Right lobe of liver (tissue), 6 donors: ENCODE data around the gene ADGRE1. TPM values are rescaled to one million over a fixed set of nuclear protein-coding genes. Genes with fewer than 3 reads are reported as not detected.

Experiments used
- ATAC-seq, 4 donors: fragments of 200-7000 bp; cut with Tn5 transposase; one replicate each; pipeline ENCODE4 v1.9.1; 2020; ENCODE audit warnings: mild to moderate bottlenecking in 4 of 4, moderate library complexity in 4 of 4
- DNase-seq, 3 donors: peaks; one replicate each; pipeline ENCODE4 v3.0.0-alpha.2; 2020
- H3K27ac ChIP-seq, 3 donors: fragments of 200-600 bp; one replicate each; pipeline ENCODE4 v1.8.0; 2022
- H3K27me3 ChIP-seq, 2 donors: fragments of 200-600 bp; one replicate each; pipeline ENCODE4 v1.8.0; 2022
- H3K36me3 ChIP-seq, 4 donors: fragments of 200-600 bp; sonication (generic) in 1 of 4; one replicate each; pipeline versions ENCODE4 v1.5.1 to v1.8.0; 2017 to 2022; ENCODE audit warnings: control low read depth in 1 of 4
- H3K4me1 ChIP-seq, 4 donors: fragments of 200-600 bp; sonication (generic) in 1 of 4; one replicate each; pipeline versions ENCODE4 v1.5.1 to v1.8.0; 2017 to 2022; ENCODE audit warnings: control low read depth in 1 of 4
- H3K4me3 ChIP-seq, 3 donors: fragments of 200-600 bp; one replicate each; pipeline ENCODE4 v1.8.0; 2022
- H3K9me3 ChIP-seq, 4 donors: fragments of 200-600 bp; sonication (generic) in 1 of 4; one replicate each; pipeline versions ENCODE4 v1.5.1 to v1.8.0; 2017 to 2022; ENCODE audit warnings: control low read depth in 1 of 4
- CTCF ChIP-seq, 4 donors: fragments of 200-600 bp in 3 of 4; fragments of 450-650 bp in 1 of 4; IDR thresholded peaks; one replicate each; pipeline versions ENCODE4 v1.5.1 to v1.8.0; 2016 to 2022; ENCODE audit warnings: antibody characterized with exemption in 4 of 4, mild to moderate bottlenecking in 2 of 4
- POLR2A ChIP-seq: fragments of 450-650 bp; IDR thresholded peaks from one replicate; pipeline ENCODE4 v1.6.1; 2017; ENCODE audit warnings: antibody characterized with exemption, mild to moderate bottlenecking
- WGBS: methylation state at CpG from one replicate; pipeline ENCODE4 v1.1.6; 2018; ENCODE audit warnings: low coverage, low lambda C conversion rate; ENCODE audit not compliant: insufficient coverage; ENCODE audit errors: missing lambda C conversion rate; 5-methylcytosine and 5-hydroxymethylcytosine counted together
- intact Hi-C, 2 donors: fragments of 100-400 bp; cut with DNase I; formaldehyde crosslinking; loops; one replicate each; pipeline versions ENCODE4 v1.11.2 to v1.14.1; 2022
- total RNA-seq, 6 experiments: library from RNA; depleted of rRNA in 2 of 6; stranded (reverse); fragments of >200 nt in 2 of 6; fragmentation: NEBNext Ultra II Directional in 3 of 6; extraction: Animal tissue kit (Norgen Biotek cat#: 25700) in 3 of 6; gene quantifications; one replicate each; pipeline versions ENCODE4 v1.1.0 to v1.2.4, GENCODE V29; 2016 to 2023
- donor health status: DM: no; HTN: yes; CAD: no.
- donor health status: DM: no; HTN: no; CAD: no.
- donor health status: DM: no; HTN: no; CAD: no.
- donor health status: DM: no; HTN: yes; CAD: no.
- donor health status: DM: no; HTN: yes; CAD: no.

Gene ADGRE1
- total RNA-seq, 6 experiments from 2014 or later: 0.18 to 3.3 (median 0.75) TPM

DNA sequence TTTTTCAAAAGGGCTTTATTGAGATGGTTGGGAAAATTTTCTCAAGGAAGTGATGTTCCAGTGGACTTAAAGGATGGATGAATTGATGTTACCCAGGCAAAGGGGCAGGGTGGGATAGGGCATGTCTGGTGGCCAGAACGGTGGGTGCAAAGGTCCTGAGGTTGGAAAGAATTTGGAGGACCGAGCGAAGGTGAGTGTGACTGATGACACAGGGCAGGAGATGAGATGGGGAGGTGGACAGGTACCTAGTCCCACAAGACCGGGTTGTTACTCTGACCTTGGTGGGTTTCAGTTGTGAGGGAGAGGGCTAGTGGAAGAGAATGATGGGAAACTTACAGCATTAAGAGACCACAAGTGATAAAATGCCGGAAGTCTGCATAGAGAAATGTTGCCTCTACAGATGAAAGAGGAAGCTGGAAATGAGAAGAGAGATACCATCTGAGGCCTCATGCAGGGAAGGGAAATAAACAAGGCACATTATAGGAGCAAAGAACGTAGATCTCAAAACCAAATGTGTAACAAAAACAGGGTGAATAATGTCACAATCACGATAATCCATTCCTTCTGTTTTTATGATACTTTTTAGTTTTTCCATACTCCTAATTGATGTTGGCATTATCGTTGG, 4.5 kb downstream of the ADGRE1 start:
- no peaks in the 10 kb centered on the region for H3K36me3 ChIP-seq
- no peak overlapping the region for H3K4me3 ChIP-seq
- DNase-seq (no peak), ATAC-seq (peak in 2 of 4 donors; percentile 22 to 47)
- TF ChIP-seq POLR2A (no peak), CTCF (IDR thresholded peaks at IDR 0.05) (no peak)
- no peak overlapping the region for H3K27ac ChIP-seq
- no peaks in the 10 kb centered on the region for H3K9me3 ChIP-seq
- intact Hi-C loops: no loop called here
- 38% methylated on average over 8 of the region's 8 CpGs for WGBS
- no peaks in the 10 kb centered on the region for H3K4me1 ChIP-seq
- no peaks in the 10 kb centered on the region for H3K27me3 ChIP-seq

DNA sequence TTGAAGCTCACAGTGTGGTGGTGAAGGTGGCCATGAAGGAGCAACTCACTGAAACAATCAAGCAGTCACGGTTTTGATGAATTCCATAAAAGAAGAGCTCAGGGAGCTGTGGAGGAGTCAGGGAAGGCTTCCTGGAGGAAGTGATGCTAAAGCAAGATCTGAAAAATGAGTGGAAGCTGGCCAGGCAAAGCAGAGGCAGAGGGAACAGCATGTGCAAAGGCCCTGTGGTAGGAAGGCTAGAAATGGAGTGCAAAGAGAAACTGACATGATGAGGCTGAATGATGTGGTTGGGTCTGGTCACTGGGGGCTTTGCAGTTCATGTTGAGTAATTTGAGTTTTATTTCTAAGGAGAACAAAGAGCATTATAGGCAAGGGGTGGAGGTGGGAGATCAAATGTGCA, 6.9 kb downstream of the ADGRE1 start:
- Histone ChIP-seq H3K36me3 (no peaks in the 10 kb centered on the region), H3K9me3 (no peaks in the 10 kb centered on the region), H3K4me1 (no peaks in the 10 kb centered on the region), H3K27me3 (no peaks in the 10 kb centered on the region), H3K4me3 (no peak overlapping the region), H3K27ac (no peak overlapping the region)
- no peak for DNase-seq
- ATAC-seq: no peak
- 92% methylated on average over 1 of the region's 1 CpG for WGBS
- TF ChIP-seq CTCF (IDR thresholded peaks at IDR 0.05) (no peak), POLR2A (no peak)
- intact Hi-C loops: no loop called here

GRCh38 chr19:6903446-6903845, 16.1 kb downstream of the ADGRE1 start:
- Histone ChIP-seq H3K4me3 (no peak overlapping the region), H3K36me3 (no peaks in the 10 kb centered on the region), H3K4me1 (no peaks in the 10 kb centered on the region), H3K27me3 (no peaks in the 10 kb centered on the region), H3K27ac (no peak overlapping the region), H3K9me3 (peaks cover 0 to 3% (median 0%) of the 10 kb centered on the region in 4 donors)
- DNase-seq (no peak), ATAC-seq (no peak)
- intact Hi-C loops: no loop called here
- TF ChIP-seq POLR2A: no peak
- TF ChIP-seq CTCF (IDR thresholded peaks at IDR 0.05): no peak

DNA sequence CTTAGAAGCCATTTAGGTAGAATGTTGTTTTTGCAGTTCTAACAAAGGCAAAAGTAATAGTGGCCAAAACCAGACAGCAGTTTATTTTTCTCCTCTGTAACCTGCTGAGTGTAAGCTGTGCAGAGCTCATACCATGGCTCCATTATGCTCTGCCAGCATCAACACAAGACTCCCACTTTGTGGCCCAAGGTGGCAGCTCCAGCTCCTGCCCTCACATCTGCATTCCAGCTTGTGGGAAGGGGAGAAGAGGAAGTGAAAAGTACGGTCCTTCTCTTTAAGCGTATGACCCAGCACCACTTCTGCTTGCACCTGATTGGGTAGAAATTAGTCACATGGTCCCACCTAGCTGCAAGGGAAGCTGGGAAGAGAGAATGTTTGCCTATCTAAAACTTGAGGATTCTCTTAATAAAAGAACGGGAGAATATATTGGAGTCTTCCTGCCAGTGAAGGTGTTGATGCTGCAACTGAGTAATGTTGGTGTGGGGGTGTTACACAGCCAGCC, 19.2 kb downstream of the ADGRE1 start:
- DNase-seq (no peak), ATAC-seq (no peak)
- Histone ChIP-seq H3K4me3 (no peak overlapping the region), H3K4me1 (no peaks in the 10 kb centered on the region), H3K36me3 (no peaks in the 10 kb centered on the region), H3K27ac (no peak overlapping the region), H3K27me3 (no peaks in the 10 kb centered on the region), H3K9me3 (peaks cover 0 to 3% (median 0%) of the 10 kb centered on the region in 4 donors)
- intact Hi-C loops: no loop called here
- TF ChIP-seq CTCF (IDR thresholded peaks at IDR 0.05): no peak
- no peak for TF ChIP-seq POLR2A
- 36% methylated on average over 3 of the region's 3 CpGs for WGBS

GRCh38 chr19:6911523-6911922, 24.1 kb downstream of the ADGRE1 start:
- intact Hi-C loops: no loop called here
- ATAC-seq: no peak
- no peaks in the 10 kb centered on the region for H3K36me3 ChIP-seq

More at GRCh38 chr19:6911523-6911922, 24.1 kb downstream of the ADGRE1 start:
- no peaks in the 10 kb centered on the region for H3K27me3 ChIP-seq
- no peak overlapping the region for H3K27ac ChIP-seq
- H3K9me3 ChIP-seq: peaks cover 0 to 5% (median 0%) of the 10 kb centered on the region in 4 donors
- no peak for DNase-seq
- H3K4me1 ChIP-seq: no peaks in the 10 kb centered on the region
- no peak for TF ChIP-seq POLR2A
- TF ChIP-seq CTCF (IDR thresholded peaks at IDR 0.05): no peak
- WGBS: 38% methylated on average over 3 of the region's 3 CpGs
- H3K4me3 ChIP-seq: no peak overlapping the region
